SU-DHL-6 (cell line): Measurements from ENCODE around the gene PHACTR3.

ENCODE experiments used
- CTCF ChIP-seq: fragments of 200-600 bp; sonication (generic); IDR thresholded peaks from one replicate; pipeline ENCODE4 v1.5.1; 2017; ENCODE audit warnings: antibody characterized with exemption, mild to moderate bottlenecking, low read length, moderate library complexity; ENCODE audit not compliant: insufficient read depth, poor library complexity, severe bottlenecking
- EZH2phosphoT487 ChIP-seq: fragments of 200-600 bp; sonication (generic), shearing (Covaris generic); conservative IDR thresholded peaks from 2 replicates; pipeline ENCODE4 v1.6.1; 2018; ENCODE audit warnings: mild to moderate bottlenecking, antibody characterized with exemption, low read length, moderate library complexity, mixed read lengths

- TF ChIP-seq CTCF: no peak
- no peak for TF ChIP-seq EZH2phosphoT487
These were observed 218.1 kb downstream of the PHACTR3 start for GRCh38 chr20:59822291-59823029.
